HG03066 (cell line): ENCODE measurements around the gene TNNI3.
"Not testable (repeated sequence)": the region's sequence is repeated elsewhere in the genome, so short reads cannot be mapped to it uniquely, and the experiment has no call there.

Experiments used
- ATAC-seq: cut with Tn5 transposase; IDR thresholded peaks from one replicate; pipeline ENCODE4 v1.9.1; 2021; ENCODE audit warnings: low read depth; ENCODE audit not compliant: unreplicated experiment

TNNI3 gene

DNA sequence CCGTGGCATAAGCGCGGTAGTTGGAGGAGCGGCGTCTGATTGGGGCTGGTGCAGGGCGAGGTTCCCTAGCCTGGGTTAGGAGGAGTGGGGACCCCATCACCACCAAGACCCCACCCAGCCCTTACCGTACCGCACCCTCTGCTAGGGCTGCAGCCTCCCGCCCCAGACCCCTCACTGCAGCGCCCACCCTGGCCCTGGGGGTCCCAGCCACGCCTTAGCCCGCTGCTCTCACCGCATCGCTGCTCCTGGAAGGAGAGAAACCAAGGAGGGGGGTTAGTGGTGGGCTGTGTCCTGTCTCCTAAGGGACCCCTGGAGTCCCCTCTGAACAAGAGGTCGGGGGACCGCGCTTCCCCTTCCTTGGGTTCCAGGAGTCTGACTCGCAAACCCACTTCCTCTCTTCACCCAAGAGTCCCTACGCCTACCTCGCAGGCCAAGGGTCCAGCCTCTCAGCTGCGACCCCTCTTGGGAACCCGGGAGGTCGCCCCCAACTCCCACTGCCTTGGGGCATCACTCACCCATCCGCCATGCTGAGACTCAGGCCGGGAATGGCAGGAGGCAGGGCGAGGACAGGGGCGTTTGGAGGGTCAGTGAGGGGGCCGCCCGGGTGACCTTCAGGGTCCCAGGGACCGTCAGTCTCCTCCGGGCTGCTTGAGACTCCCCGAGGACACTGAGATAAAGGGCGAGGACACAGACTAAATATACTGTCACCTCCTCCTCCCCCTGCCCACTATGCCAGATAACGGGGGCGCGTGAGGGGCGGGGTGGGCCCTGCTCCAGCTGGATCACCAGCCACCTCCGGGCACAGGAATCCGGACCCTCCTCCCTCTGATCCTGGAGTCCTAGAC is at the start of gene TNNI3:
TNNI3 (minus strand) TSS at position 669 of the 845 bp plus-strand sequence; CDS start at position 526, 143 bp downstream.
- no peak for ATAC-seq

- no peak for ATAC-seq
These were observed 49.4 kb upstream of the TNNI3 start for GRCh38 chr19:55206664-55207500.

- not testable (repeated sequence) for ATAC-seq
These were observed 44.7 kb upstream of the TNNI3 start for GRCh38 chr19:55202199-55202598.

DNA sequence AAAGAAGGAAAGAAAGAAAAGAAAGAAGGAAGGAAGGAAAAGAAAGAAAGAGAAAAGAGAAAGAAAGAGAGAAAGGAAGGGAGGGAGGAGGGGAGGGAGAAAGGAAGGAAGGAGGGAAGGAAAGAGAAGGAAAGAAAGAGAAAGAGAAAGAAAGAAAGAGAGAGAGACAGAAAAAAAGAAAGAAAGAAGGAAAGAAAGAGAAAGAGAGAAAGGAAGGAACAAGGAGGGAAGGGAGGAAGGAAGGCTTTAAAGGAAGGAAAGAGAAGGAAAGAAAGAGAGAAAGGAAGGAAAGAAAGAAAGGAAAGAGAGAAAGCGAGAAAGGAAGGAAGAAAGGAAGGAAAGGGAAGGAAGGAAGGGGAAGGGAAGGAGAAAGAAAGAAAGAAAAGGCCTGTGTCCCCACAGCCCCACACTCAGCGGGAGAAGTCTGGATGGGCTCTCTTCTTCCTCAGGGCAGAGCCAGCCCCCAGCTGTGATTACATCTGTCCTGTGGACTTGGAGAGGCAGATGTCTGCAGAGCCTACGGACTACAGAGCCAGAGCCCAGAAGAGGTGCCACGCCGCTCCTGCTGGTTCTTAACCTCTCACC is 42.2 kb upstream of the TNNI3 start:
- no peak for ATAC-seq

GRCh38 chr19:55198651-55199050 is 41.1 kb upstream of the TNNI3 start:
- no peak for ATAC-seq

DNA sequence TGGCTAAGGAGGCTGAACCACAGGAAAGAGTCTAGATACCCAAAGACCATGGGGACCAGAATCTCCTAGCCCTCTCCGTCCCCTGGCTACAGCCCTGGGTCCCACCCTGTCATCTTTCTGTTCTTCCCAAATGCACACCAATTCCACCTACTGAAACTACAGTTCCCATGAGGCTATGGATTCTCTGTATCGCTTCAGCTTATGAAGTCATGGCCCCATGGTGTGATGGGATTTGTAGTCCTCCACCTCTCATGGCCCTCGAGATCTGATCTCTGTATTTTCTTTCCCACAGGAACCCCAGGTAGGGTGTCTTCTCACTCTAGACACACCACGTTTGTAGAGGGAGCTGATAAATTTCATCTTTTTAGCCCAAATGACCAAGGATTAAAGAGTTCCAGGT is 40.0 kb upstream of the TNNI3 start:
- ATAC-seq: no peak

- no peak for ATAC-seq
These were observed 39.3 kb upstream of the TNNI3 start for GRCh38 chr19:55196803-55197202.

- ATAC-seq: no peak
These were observed 35.9 kb upstream of the TNNI3 start for GRCh38 chr19:55193481-55193880.

- ATAC-seq: no peak
These were observed 31.9 kb upstream of the TNNI3 start for GRCh38 chr19:55189403-55189835.

DNA sequence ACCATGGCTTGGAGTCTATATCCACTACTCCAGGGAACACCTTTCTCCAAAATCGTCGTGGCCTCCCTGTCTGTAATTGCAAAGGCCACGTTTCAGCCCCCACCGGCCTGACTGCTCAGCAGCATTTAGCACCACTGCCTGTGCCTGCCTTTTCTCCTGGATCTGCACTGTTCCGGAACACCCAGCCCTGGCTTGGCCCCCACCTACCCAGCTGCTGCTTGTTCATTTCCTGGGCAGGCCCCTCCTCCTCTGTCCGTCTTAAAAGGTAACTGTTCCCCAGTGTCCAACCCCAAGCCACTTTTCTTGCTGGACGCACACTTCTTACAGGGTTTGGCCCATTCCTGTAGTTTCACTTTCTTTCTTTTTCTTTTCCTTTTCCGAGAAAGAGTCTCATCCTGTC is 31.1 kb upstream of the TNNI3 start:
- ATAC-seq: no peak

DNA sequence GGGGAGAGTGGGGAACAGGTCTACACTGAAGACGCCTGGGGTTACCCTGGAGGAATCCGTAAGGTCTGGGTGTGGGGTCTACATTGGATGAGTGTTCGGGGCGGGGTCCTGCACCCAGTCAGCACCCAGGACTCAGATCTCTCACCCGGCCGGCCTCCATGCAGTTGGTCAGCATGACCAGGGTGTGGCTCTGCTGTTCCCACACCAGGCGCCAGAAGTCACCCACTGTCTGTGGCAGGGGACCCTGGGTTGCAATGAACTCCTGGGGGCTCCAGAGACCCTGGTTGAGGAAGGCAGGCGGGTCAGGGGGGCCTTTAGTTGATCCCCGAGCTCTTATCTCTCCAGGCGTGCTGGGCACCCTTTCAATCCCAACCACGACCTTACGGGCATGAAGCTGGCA is 28.5 kb upstream of the TNNI3 start:
- ATAC-seq: no peak

GRCh38 chr19:55181740-55182139 is 24.2 kb upstream of the TNNI3 start:
- ATAC-seq: no peak

DNA sequence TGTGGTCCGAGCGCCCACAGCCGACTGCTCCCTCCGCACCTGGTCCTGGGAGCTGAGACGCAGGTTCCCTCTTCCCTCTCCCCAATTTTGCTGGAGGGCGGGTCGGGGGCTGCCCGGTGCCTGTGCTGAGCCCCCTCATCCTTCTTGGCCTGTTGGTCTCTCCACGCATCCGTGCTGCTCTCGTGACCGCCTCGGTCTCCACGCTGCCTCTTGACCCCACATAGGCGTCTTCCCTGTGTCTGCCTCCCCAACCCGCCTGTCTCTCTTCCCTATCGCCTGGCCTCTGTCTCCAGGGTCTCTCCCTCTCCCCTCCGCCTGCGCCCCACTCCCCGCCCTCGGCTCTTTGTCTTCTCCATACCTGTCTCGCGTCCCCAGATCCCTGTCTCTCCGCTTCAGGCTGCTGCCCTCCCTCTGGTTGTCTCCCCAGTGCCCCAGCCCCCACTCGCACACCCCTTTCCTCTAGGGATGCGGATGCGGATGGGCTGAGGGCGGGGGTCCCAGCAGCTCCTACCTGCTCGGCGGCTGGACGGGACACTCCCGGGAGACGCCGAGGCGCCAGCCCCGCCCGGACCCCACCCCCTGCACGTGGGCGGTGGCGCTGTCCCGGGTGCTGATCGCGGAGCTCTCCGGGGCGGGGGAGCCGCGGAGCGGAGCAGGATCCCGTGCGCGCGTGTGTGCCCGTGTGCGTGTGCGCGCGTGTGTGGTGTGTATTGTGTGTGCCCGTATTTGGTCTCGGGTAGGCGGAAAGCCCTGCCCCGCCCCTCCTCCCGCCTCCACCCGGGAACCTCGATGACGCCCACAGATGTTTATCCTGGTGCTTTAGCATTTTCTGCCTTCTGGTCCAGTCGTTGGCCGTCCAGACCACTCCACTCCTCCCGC is 22.3 kb upstream of the TNNI3 start, which contains the start of gene SYT5:
SYT5 (minus strand) TSS at position 684 of the 879 bp plus-strand sequence. CDS start 1,248 bp downstream, outside the sequence.
- ATAC-seq: peak; percentile 14

DNA sequence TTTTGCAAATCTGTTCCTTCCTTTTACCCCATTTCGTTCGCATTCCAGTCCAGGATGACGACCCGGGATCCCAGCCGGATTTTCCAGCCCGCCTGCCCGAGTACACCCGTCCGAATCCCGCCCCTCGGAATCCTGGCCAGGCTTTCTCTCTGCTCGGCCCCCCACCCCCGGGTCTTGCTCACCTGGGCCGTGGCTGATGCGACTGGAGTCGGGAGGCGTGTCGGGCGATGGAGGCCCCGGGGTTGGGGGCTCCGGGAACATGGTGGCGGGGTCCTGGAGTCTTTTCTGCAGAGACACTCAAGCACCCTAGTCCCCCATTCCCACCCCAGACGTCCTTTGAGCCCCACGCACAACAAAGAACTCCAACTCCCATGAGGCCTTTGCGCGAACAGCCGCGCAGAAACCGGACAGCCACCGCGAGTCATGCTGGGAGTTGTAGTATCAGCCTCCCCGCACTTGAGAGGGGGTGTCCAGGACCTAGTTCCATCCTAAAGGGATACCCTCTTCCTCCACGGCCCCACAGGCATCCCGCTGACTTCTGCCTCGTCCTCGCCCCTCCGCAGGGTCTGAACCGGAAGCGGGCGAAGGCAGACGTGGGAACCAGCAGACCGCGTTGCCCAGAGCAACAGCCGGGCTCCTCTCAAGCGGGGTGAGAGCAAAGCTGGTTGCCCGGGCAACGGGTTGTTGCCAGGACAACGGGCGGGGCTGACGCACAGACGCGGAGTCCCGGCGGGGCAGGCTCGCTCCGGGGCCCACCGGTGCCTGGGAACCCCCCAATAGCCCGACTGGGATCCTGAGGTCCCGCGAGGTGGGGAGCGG is 21.5 kb upstream of the TNNI3 start:
- ATAC-seq: peak; percentile 78

GRCh38 chr19:55176076-55176475 is 18.5 kb upstream of the TNNI3 start:
- ATAC-seq: no peak

- ATAC-seq: no peak
These were observed 17.8 kb upstream of the TNNI3 start for GRCh38 chr19:55175117-55175867.

- ATAC-seq: no peak
These were observed 17.0 kb upstream of the TNNI3 start for GRCh38 chr19:55174425-55175116.
